LNCAP (cell line): Measurements from ENCODE around the gene RDH8.

Source experiments
- CTCF ChIP-seq: fragments of 450-650 bp; IDR thresholded peaks from 2 replicates; pipeline ENCODE4 v1.5.1; 2017; ENCODE audit warnings: mild to moderate bottlenecking

RDH8 gene

DNA sequence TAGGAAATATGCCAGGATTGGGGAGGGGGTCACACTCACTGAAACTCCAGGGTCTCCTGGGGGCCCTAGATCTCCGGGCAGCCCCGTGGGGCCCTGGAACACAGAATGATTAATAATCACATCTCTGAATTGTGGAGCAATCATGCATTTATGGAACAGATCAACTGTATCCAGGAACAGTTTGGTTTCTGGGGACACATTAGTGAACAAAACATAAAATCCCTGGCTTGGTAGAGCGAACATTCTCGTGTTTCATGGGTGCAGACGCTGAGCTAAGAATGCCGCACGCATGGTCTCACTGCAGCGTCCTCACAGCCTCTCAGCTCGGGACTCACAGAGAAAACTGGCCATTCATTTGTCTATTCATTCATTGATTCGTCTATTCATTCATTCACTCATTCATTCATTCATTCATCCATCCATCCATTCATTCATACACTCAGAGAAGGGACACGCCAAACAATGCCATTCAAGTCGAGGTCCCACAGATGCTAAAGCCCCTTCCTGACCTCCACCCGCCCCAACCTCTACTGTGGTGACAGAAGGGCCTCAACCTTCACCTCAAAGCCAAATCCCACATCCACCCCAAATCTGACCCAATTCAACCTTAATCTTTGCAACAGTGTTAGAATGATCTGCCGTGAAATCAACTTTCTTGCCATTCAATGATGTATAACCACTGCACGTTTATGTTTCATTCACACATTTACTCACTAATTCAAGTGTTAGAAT lies 42.0 kb upstream of the RDH8 start:
- TF ChIP-seq CTCF = no peak

- no peak for TF ChIP-seq CTCF
These were observed 41.2 kb upstream of the RDH8 start for GRCh38 chr19:9972103-9972502.

- no peak for TF ChIP-seq CTCF
These were observed 31.6 kb upstream of the RDH8 start for GRCh38 chr19:9981406-9982260.

DNA sequence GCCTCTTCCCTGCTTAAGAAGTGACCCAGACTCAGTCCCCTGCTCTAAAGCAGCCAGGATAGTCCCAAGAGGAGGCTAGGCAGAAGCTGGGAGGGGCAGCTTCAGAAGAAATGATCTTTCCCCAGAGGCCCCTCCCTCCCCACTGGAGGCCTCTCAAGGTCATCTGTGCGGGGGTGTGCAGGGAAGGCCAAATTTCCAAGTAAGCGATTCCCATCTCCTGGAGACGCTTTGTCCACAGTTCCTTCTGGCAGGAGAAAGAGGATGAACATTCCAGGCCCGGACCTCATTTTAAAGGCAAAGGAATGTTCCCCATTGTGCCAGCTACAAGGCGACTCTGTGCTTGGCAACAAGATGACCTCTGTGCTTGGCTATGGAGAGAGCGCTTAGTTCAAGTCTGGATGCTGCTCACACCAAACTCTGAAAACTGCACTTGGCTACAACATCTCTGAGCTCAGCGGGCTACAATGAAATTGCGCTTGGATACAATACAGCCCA lies 26.4 kb upstream of the RDH8 start:
- no peak for TF ChIP-seq CTCF

- TF ChIP-seq CTCF = no peak
These were observed 23.8 kb upstream of the RDH8 start for GRCh38 chr19:9989504-9989903.

DNA sequence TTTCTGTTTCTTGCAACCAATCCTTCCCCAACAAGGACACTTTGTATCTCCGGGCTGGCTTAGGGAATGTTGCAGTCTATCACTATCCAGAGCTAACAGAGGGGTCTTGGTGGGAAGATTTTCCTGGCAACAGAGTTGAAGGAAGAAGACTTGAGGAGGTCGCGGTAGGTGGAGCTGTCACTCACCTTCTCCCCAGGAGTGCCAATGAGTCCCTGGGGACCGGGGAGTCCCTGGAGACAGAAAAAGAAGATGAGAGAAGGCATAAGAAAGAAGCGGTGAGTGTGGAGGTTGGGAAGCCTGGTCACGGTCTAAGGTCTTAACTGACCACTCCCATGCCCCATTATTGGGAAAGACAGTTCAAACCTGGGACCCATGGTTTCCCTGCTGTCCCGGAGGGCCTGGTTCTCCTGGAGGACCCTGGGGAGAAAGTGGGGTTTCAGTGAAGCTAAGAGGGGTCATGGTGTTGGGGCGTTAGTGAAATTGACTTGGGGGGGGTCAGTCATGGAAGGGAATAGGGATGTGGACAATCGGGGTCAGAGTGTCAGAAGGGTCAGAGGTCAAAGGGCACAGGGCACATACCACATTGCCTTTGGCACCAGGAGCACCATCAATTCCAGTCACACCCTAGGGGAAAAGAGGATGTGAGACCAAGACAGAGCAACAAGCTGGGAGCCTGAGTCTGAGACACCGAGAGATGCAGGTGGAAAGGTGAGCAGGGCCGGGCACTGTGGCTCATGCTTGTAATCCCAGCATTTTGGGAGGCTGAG lies 21.7 kb upstream of the RDH8 start:
- TF ChIP-seq CTCF = no peak

DNA sequence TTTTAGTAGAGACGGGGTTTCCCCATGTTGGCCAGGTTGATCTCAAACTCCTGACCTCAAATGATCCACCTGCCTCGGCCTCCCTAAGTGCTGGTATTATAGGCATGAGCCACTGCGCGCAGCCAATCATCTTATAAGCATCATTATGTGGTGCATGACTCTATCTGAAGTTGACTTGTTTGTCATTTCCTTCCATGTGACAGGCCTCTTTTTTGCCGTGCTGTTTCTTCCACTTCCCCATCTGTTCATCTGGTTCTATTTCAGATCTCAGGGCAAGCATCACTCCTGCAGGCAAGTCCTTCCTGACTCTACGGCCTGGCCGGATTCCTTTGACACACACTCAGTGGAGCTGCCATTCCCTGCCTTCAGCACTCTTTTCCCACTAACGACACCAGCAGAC lies 18.2 kb upstream of the RDH8 start:
- no peak for TF ChIP-seq CTCF
